ENCODE measurements around the gene CNTLN. TPM values are rescaled to one million over a fixed set of nuclear protein-coding genes. Genes with fewer than 3 reads are reported as not detected.

Gene CNTLN
- total RNA-seq, 1 experiment from 2014 or later, result 5.1 TPM

DNA sequence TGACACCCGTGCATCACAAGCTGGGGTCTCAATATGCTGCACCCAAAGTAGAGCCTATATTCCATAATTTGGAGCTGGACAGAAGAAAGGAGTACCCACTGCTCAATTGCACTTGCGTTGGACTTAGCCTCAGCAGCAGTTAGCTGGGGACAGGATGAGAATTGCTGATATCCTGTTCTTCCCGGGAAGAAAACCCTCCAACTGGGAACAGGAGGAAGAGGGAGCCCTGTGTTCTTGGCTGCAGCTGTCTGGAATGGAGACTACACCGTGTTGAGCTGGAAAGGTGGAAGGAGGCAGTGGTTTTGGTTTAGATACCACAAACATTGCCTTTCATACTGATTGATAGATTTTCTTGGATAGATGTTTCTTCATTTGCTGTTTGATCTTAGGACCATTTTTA is 24.6 kb downstream of the CNTLN start:
- H3K27me3 ChIP-seq (ENCODE audit: insufficient read depth, low read length), result no peaks in the 10 kb centered on the region
- no peaks in the 10 kb centered on the region for H3K36me3 ChIP-seq (ENCODE audit: control insufficient read depth in 1 of 2, insufficient read depth in 2 of 2, low read length in 2 of 2)
- H3K9me3 ChIP-seq (ENCODE audit: control insufficient read depth in 1 of 2, insufficient read depth in 1 of 2, low read depth in 1 of 2, low read length in 2 of 2), result no peaks in the 10 kb centered on the region; a peak in 1 of 4 replicates
- ChIA-PET RAD21 (ENCODE audit: low non-redundant PET in 1 of 2, low total read pairs in 2 of 2, uncharacterized antibody in 2 of 2, unreplicated experiment in 2 of 2) (no interaction called here), POLR2A (no interaction called here), CTCF (no interaction called here)
- H3K4me2 ChIP-seq (ENCODE audit: low read length), result no peak overlapping the region
- H4K20me1 ChIP-seq (ENCODE audit: insufficient read depth), result no peaks in the 10 kb centered on the region
- TF ChIP-seq POLR2AphosphoS5 (IDR thresholded peaks at IDR 0.05; ENCODE audit: low read depth, low read length), result no peak
- TF ChIP-seq JUND (IDR thresholded peaks at IDR 0.05), result no peak
- no peak for TF ChIP-seq CBX3 (IDR thresholded peaks at IDR 0.05; ENCODE audit: low read depth)
- TF ChIP-seq, protein P1, sequence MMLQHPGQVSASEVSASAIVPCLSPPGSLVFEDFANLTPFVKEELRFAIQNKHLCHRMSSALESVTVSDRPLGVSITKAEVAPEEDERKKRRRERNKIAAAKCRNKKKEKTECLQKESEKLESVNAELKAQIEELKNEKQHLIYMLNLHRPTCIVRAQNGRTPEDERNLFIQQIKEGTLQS (IDR thresholded peaks at IDR 0.05), result no peak
- no peak for TF ChIP-seq EZH2 (IDR thresholded peaks at IDR 0.05)
- no peak for TF ChIP-seq CEBPB (IDR thresholded peaks at IDR 0.05; ENCODE audit: low read depth)
- TF ChIP-seq EZH2phosphoT487 (IDR thresholded peaks at IDR 0.05; ENCODE audit: borderline replicate concordance), result no peak
- no peak for TF ChIP-seq YY1 (IDR thresholded peaks at IDR 0.05; ENCODE audit: extremely low read depth, insufficient replicate concordance, low read depth, low read length)
- TF ChIP-seq, protein P2, sequence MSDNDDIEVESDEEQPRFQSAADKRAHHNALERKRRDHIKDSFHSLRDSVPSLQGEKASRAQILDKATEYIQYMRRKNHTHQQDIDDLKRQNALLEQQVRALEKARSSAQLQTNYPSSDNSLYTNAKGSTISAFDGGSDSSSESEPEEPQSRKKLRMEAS (IDR thresholded peaks at IDR 0.05), result no peak
- TF ChIP-seq TCF7L2 (IDR thresholded peaks at IDR 0.05; ENCODE audit: borderline replicate concordance, extremely low read depth, insufficient read depth, insufficient read length), result no peak
- TF ChIP-seq ZFX (IDR thresholded peaks at IDR 0.05), result no peak
- TF ChIP-seq SIN3A (IDR thresholded peaks at IDR 0.05; ENCODE audit: low read depth), result no peak
- TF ChIP-seq, protein P3, sequence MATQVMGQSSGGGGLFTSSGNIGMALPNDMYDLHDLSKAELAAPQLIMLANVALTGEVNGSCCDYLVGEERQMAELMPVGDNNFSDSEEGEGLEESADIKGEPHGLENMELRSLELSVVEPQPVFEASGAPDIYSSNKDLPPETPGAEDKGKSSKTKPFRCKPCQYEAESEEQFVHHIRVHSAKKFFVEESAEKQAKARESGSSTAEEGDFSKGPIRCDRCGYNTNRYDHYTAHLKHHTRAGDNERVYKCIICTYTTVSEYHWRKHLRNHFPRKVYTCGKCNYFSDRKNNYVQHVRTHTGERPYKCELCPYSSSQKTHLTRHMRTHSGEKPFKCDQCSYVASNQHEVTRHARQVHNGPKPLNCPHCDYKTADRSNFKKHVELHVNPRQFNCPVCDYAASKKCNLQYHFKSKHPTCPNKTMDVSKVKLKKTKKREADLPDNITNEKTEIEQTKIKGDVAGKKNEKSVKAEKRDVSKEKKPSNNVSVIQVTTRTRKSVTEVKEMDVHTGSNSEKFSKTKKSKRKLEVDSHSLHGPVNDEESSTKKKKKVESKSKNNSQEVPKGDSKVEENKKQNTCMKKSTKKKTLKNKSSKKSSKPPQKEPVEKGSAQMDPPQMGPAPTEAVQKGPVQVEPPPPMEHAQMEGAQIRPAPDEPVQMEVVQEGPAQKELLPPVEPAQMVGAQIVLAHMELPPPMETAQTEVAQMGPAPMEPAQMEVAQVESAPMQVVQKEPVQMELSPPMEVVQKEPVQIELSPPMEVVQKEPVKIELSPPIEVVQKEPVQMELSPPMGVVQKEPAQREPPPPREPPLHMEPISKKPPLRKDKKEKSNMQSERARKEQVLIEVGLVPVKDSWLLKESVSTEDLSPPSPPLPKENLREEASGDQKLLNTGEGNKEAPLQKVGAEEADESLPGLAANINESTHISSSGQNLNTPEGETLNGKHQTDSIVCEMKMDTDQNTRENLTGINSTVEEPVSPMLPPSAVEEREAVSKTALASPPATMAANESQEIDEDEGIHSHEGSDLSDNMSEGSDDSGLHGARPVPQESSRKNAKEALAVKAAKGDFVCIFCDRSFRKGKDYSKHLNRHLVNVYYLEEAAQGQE (IDR thresholded peaks at IDR 0.05; ENCODE audit: low read depth), result no peak
- TF ChIP-seq EGR1 (IDR thresholded peaks at IDR 0.05; ENCODE audit: low read depth), result no peak
- no peak for TF ChIP-seq ZNF274 (IDR thresholded peaks at IDR 0.05; ENCODE audit: low read depth, low read length)
- no peak for TF ChIP-seq SP1 (IDR thresholded peaks at IDR 0.05; ENCODE audit: low read depth)
- TF ChIP-seq, protein P4, sequence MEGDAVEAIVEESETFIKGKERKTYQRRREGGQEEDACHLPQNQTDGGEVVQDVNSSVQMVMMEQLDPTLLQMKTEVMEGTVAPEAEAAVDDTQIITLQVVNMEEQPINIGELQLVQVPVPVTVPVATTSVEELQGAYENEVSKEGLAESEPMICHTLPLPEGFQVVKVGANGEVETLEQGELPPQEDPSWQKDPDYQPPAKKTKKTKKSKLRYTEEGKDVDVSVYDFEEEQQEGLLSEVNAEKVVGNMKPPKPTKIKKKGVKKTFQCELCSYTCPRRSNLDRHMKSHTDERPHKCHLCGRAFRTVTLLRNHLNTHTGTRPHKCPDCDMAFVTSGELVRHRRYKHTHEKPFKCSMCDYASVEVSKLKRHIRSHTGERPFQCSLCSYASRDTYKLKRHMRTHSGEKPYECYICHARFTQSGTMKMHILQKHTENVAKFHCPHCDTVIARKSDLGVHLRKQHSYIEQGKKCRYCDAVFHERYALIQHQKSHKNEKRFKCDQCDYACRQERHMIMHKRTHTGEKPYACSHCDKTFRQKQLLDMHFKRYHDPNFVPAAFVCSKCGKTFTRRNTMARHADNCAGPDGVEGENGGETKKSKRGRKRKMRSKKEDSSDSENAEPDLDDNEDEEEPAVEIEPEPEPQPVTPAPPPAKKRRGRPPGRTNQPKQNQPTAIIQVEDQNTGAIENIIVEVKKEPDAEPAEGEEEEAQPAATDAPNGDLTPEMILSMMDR (IDR thresholded peaks at IDR 0.05 in 2 of 3, conservative IDR thresholded peaks at IDR 0.05 in 1 of 3; ENCODE audit: borderline replicate concordance in 1 of 3, insufficient read depth in 1 of 3, low read depth in 2 of 3, low read length in 2 of 3), result no peak
- TF ChIP-seq SRF (IDR thresholded peaks at IDR 0.05; ENCODE audit: low read depth), result no peak
- TF ChIP-seq, protein P5, sequence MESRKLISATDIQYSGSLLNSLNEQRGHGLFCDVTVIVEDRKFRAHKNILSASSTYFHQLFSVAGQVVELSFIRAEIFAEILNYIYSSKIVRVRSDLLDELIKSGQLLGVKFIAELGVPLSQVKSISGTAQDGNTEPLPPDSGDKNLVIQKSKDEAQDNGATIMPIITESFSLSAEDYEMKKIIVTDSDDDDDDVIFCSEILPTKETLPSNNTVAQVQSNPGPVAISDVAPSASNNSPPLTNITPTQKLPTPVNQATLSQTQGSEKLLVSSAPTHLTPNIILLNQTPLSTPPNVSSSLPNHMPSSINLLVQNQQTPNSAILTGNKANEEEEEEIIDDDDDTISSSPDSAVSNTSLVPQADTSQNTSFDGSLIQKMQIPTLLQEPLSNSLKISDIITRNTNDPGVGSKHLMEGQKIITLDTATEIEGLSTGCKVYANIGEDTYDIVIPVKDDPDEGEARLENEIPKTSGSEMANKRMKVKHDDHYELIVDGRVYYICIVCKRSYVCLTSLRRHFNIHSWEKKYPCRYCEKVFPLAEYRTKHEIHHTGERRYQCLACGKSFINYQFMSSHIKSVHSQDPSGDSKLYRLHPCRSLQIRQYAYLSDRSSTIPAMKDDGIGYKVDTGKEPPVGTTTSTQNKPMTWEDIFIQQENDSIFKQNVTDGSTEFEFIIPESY (IDR thresholded peaks at IDR 0.05; ENCODE audit: extremely low read depth, insufficient replicate concordance, low read length), result no peak
- TF ChIP-seq FOSL1 (IDR thresholded peaks at IDR 0.05; ENCODE audit: low read depth), result no peak
- ATAC-seq (no peak), DNase-seq (ENCODE audit: low read depth, low spot score) (no peak)
- no TSS peak for BruUV-seq (replicated peaks)
- H3K9ac ChIP-seq (ENCODE audit: low read length), result no peak overlapping the region
- no peak overlapping the region for H3K27ac ChIP-seq (ENCODE audit: low read depth, low read length)
- H2AFZ ChIP-seq (ENCODE audit: low read depth, low read length, poor library complexity, severe bottlenecking), result no peak overlapping the region
- H3K79me2 ChIP-seq (ENCODE audit: insufficient read depth, low read length), result no peaks in the 10 kb centered on the region; the same call in 1 of the 2 replicates
- no peaks in the 10 kb centered on the region for H3K9me2 ChIP-seq (ENCODE audit: insufficient read depth)
- intact Hi-C loops (cut with micrococcal nuclease), result no loop called here
- H3K4me3 ChIP-seq (replicated peaks in 1 of 2; ENCODE audit: low read depth in 1 of 2, low read length in 2 of 2), result no peak overlapping the region
- no peaks in the 10 kb centered on the region for H3K4me1 ChIP-seq (ENCODE audit: control insufficient read depth in 1 of 2, insufficient read depth in 2 of 2, low read length in 2 of 2)

Measured in HCT116 (cell line).